ENCODE data around the gene PTPRC.

The PTPRC gene

DNA sequence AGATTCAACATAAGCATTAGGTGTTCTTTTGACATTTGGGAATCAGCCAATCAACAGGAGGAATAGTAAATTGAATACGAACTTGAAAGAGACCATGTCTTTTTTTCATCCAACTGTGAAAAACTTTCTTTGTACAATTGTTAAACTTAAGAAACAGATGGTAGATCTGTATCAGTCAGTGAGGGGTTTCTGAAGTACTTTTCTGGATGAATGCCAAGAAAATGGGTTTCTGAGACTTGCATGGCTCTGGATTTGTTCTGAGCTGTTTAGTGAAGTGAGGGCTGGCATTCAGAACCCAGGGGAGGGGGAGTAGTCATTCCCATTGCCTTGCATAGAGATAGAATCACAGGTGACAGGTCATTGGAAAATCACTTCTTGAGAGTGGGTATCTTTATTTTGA lies 37.4 kb downstream of the PTPRC start:
- no peak for DNase-seq (ENCODE audit: low spot score)

GRCh38 chr1:198677027-198677426 lies 38.2 kb downstream of the PTPRC start:
- DNase-seq (ENCODE audit: low spot score), result no peak

DNA sequence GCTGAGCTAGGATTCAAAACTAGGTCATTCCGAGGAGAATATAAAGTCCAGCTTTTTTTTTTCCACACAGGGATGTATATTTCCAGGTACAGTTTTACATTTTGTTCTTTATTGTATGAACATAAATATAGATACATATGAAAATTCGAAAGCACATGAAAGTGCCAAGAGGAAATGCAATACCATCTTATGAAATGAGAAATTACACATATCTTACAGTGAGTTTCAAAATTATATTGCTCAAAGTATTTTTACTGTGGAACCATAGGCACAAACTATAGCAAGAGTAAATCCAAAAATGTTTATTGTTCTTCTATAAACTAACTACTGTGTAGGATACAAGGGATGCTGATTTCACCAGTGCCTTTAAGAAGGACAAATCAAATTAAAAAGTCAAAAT lies 39.0 kb downstream of the PTPRC start:
- DNase-seq (ENCODE audit: low spot score), result no peak

GRCh38 chr1:198678301-198678836 lies 39.5 kb downstream of the PTPRC start:
- no peak for DNase-seq (ENCODE audit: low spot score)

DNA sequence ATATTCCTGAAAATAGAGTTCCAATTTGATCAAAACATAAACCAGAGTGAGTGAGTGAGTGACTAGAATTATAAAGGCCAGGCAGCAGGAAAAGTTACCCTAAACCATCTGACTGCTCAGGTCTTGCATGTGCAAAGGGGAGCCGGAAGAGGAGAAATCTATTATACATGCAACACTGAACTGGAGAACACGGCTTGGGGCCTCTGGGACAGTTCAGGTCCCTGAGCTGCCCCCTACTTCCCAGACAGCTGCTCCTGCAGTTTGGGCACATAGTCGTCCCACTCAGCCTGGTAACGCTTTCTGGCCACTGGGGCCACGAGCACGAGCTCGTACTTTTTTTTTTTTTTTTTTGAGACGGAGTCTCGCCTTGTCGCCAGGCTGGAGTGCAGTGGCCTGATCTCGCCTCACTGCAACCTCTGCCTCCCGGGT lies 40.1 kb downstream of the PTPRC start:
- DNase-seq (ENCODE audit: low spot score), result no peak

GRCh38 chr1:198679535-198680173 lies 40.8 kb downstream of the PTPRC start:
- no peak for DNase-seq (ENCODE audit: low spot score)

- no peak for DNase-seq (ENCODE audit: low spot score)
Observed at GRCh38 chr1:198680174-198680875, 41.5 kb downstream of the PTPRC start.

- DNase-seq (ENCODE audit: low spot score), result no peak
Observed at GRCh38 chr1:198681252-198681651, 42.4 kb downstream of the PTPRC start.

GRCh38 chr1:198681831-198682759 lies 43.3 kb downstream of the PTPRC start:
- DNase-seq (ENCODE audit: low spot score), result no peak

- DNase-seq (ENCODE audit: low spot score), result no peak
Observed at GRCh38 chr1:198682850-198683249, 44.0 kb downstream of the PTPRC start.

- DNase-seq (ENCODE audit: low spot score), result no peak
Observed at GRCh38 chr1:198683449-198683848, 44.6 kb downstream of the PTPRC start.

DNA sequence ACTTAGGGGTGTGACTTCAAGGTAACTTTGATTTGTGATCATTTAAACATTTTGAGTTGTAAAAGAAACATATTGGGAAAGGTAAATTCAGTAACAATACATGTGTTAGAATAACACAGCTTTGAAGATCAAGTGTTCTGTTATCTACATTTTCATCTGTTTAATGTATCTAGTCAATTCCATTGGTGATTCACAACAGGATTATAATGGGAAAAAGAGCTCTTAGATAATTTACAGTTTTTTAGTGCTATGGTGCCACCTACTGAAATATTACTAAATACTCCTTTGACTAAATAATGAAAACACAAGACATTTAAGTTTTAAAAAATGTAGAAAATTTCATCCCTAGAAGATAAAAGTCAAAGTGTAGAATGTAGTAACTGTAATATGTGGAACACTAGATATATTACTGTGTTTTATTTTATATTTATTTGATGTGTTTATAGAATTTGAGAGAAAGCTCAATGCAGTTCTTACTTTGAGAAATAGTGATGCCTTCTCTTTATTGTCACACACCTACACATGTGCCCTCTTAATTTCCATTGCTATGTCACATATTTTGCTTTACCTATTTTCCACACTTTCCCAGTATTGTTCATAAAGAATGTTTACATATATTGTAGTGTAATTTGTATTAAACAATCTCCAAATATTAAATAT lies 47.4 kb downstream of the PTPRC start:
- DNase-seq (ENCODE audit: low spot score), result no peak

GRCh38 chr1:198687429-198687828 lies 48.6 kb downstream of the PTPRC start:
- DNase-seq (ENCODE audit: low spot score), result no peak

GRCh38 chr1:198691063-198691462 lies 52.2 kb downstream of the PTPRC start:
- DNase-seq (ENCODE audit: low spot score), result no peak

- DNase-seq (ENCODE audit: low spot score), result no peak
Observed at GRCh38 chr1:198693321-198693720, 54.5 kb downstream of the PTPRC start.

DNA sequence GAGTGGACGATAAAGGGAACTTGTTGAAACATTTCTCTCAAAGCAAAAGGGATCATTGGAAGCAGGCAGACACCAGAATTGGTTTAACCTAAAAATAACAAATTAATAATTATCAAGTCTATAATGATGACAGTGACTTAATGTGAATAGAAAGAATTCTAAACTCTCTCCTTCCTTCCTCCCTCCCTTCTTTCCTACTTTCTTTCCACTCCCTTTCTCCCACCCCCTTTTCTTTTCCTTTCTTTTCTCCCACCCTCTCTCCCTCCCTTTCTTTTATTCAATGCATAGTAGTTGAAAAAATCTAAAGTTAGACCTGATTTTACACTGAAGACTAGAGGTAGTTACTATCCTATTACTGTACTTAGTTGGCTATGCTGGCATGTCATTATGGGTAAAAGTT lies 55.7 kb downstream of the PTPRC start:
- no peak for DNase-seq (ENCODE audit: low spot score)

- no peak for DNase-seq (ENCODE audit: low spot score)
Observed at GRCh38 chr1:198696211-198696610, 57.4 kb downstream of the PTPRC start.

- DNase-seq (ENCODE audit: low spot score), result peak; percentile 41
Observed at GRCh38 chr1:198699167-198700015, 60.6 kb downstream of the PTPRC start.

- no peak for DNase-seq (ENCODE audit: low spot score)
Observed at GRCh38 chr1:198700016-198700392, 61.2 kb downstream of the PTPRC start.

- no peak for DNase-seq (ENCODE audit: low spot score)
Observed at GRCh38 chr1:198700396-198700795, 61.6 kb downstream of the PTPRC start.

DNA sequence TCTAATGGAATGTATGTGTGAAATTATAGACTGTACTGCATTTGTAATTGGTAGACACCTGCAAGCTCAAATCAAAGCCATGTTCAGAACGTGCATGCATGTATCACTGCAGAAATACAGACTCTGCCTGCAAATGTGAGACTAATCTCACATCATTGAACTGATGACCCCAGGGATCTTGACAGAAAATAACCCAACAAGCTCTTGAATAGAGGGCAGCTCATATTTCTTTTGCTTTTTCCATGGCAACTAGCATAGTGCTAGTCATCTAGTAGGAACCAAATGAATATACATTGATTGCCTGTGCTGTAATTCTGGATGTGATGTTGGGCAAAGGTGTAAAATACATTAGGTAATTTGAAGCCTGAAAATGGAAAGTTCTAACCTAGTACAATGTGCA lies 62.4 kb downstream of the PTPRC start:
- no peak for DNase-seq (ENCODE audit: low spot score)
